Nephron progenitor cell (in vitro differentiated cells): Measurements from ENCODE around the gene LMNB1.
"Not testable (repeated sequence)": the region's sequence is repeated elsewhere in the genome, so short reads cannot be mapped to it uniquely, and the experiment has no call there.

ENCODE experiments used
- DNase-seq: peaks from one replicate; pipeline ENCODE4 v3.0.0; 2021
- H3K27ac Mint-ChIP-seq: 2 replicates; pipeline ENCODE4 v1.8.0; 2021; ENCODE audit warnings: mild to moderate bottlenecking, moderate library complexity, mixed read lengths
- H3K27me3 Mint-ChIP-seq: 2 replicates; pipeline ENCODE4 v1.8.0; 2021; ENCODE audit warnings: mild to moderate bottlenecking, low read depth, mixed read lengths; ENCODE audit not compliant: poor library complexity
- H3K36me3 Mint-ChIP-seq: 2 replicates; pipeline ENCODE4 v1.8.0; 2021; ENCODE audit warnings: low read depth, mixed read lengths
- H3K4me1 Mint-ChIP-seq: 2 replicates; pipeline ENCODE4 v1.8.0; 2021; ENCODE audit warnings: mixed read lengths
- H3K4me3 Mint-ChIP-seq: 2 replicates; pipeline ENCODE4 v1.8.0; 2021; ENCODE audit warnings: mild to moderate bottlenecking, moderate library complexity, mixed read lengths
- H3K9me3 Mint-ChIP-seq: 2 replicates; pipeline ENCODE4 v1.8.0; 2021; ENCODE audit warnings: mild to moderate bottlenecking, moderate library complexity, mixed read lengths
- CTCF ChIP-seq: fragments of 200-600 bp; sonication (generic); IDR thresholded peaks from 2 replicates; pipeline ENCODE4 v1.5.0; 2021; ENCODE audit warnings: antibody characterized with exemption

Gene LMNB1

DNA sequence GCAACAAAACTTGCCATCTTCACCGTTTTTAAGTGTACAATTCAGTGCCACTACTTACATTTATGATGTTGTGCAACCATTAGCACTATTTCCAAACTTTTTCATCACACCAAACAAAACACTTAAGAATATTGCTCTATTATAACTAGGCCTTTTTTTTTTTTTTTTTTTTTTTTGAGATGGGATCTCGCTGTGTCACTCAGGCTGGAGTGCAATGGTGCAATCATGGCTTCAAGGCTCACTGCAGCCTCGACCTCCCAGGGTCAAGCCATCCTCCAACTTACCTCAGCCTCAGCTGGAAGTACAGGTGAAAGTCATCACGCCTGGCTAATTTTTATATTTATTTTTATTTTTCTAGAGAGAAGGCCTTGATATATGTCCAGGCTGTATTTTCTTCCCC lies 22.3 kb upstream of the LMNB1 start:
- no peak for DNase-seq
- Mint-ChIP-seq H3K4me1 (peaks cover 12% of the 10 kb centered on the region), H3K27me3 (peaks cover 3% of the 10 kb centered on the region)

GRCh38 chr5:126755593-126755992 lies 21.3 kb upstream of the LMNB1 start:
- TF ChIP-seq CTCF: no peak
- H3K27me3 Mint-ChIP-seq: peaks cover 3% of the 10 kb centered on the region
- H3K27ac Mint-ChIP-seq: no peak overlapping the region
- H3K36me3 Mint-ChIP-seq: no peaks in the 10 kb centered on the region
- DNase-seq: no peak
- H3K4me3 Mint-ChIP-seq: no peak overlapping the region
- peaks cover 12% of the 10 kb centered on the region for H3K4me1 Mint-ChIP-seq
- peaks cover 4% of the 10 kb centered on the region for H3K9me3 Mint-ChIP-seq

More for the DNA sequence above, 22.3 kb upstream of the LMNB1 start:
- Mint-ChIP-seq H3K36me3 (no peaks in the 10 kb centered on the region), H3K27ac (no peak overlapping the region), H3K4me3 (no peak overlapping the region), H3K9me3 (peaks cover 4% of the 10 kb centered on the region)
- TF ChIP-seq CTCF: no peak

- Mint-ChIP-seq H3K4me1 (peaks cover 12% of the 10 kb centered on the region), H3K27me3 (peaks cover 3% of the 10 kb centered on the region), H3K4me3 (no peak overlapping the region), H3K36me3 (no peaks in the 10 kb centered on the region), H3K27ac (no peak overlapping the region), H3K9me3 (no peaks in the 10 kb centered on the region)
- no peak for TF ChIP-seq CTCF
- no peak for DNase-seq
These were observed 19.1 kb upstream of the LMNB1 start for GRCh38 chr5:126757713-126758357.

- H3K9me3 Mint-ChIP-seq: peaks cover 1% of the 10 kb centered on the region
- no peak for DNase-seq
- peaks cover 4% of the 10 kb centered on the region for H3K4me1 Mint-ChIP-seq
- no peak overlapping the region for H3K27ac Mint-ChIP-seq
- H3K27me3 Mint-ChIP-seq: no peaks in the 10 kb centered on the region
- H3K4me3 Mint-ChIP-seq: no peak overlapping the region
- TF ChIP-seq CTCF: no peak
- no peaks in the 10 kb centered on the region for H3K36me3 Mint-ChIP-seq
These were observed 13.6 kb upstream of the LMNB1 start for GRCh38 chr5:126763371-126763770.

DNA sequence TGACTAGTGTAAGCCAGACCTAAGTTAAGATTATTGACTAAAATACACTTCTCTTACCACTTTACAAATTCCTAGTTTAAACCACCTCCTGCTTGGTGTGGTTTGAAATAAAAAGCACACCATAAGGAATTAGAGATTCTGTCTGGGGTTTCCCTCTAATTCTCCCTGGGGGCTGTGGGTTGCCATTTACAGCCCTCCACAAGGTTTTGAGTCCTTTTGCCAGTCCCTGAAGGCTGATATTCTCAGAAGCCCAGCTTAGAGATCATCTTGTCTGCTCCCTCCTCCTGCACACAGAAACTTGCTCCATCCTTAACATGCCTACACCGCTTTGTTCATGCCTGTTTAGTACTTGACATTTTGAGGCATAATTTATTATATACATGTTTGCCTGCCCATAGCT lies 7.2 kb upstream of the LMNB1 start:
- H3K27ac Mint-ChIP-seq: no peak overlapping the region
- H3K4me3 Mint-ChIP-seq: no peak overlapping the region
- peaks cover 3% of the 10 kb centered on the region for H3K27me3 Mint-ChIP-seq
- no peak for TF ChIP-seq CTCF
- DNase-seq: no peak
- peaks cover 8% of the 10 kb centered on the region for H3K9me3 Mint-ChIP-seq
- H3K4me1 Mint-ChIP-seq: no peaks in the 10 kb centered on the region
- no peaks in the 10 kb centered on the region for H3K36me3 Mint-ChIP-seq

DNA sequence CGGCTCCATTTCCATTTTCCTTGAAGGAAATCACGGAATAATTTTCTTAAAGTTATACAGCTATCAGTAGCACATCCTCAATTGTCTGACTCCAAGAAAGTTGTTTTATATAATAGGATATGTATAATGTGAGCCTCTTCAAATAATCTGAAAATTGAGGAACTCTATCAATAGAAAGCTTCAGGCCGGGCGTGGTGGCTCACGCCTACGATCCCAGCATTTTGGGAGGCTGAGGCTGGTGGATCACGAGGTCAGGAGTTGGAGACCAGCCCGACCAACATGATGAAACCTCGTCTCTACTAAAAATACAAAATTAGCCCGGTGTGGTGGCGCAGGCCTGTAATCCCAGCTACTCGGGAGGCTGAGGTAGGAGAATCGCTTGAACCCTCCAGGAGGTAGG lies 3.4 kb upstream of the LMNB1 start:
- not testable (repeated sequence) for DNase-seq, H3K27ac Mint-ChIP-seq, H3K27me3 Mint-ChIP-seq, H3K9me3 Mint-ChIP-seq, H3K36me3 Mint-ChIP-seq, H3K4me3 Mint-ChIP-seq
- peaks cover 12% of the 10 kb centered on the region for H3K4me1 Mint-ChIP-seq

- H3K36me3 Mint-ChIP-seq, H3K4me3 Mint-ChIP-seq, H3K9me3 Mint-ChIP-seq, DNase-seq, H3K27ac Mint-ChIP-seq, H3K27me3 Mint-ChIP-seq: not testable (repeated sequence)
- peaks cover 22% of the 10 kb centered on the region for H3K4me1 Mint-ChIP-seq
These were observed 2.3 kb upstream of the LMNB1 start for GRCh38 chr5:126774595-126774994.
